ENCODE results near the gene SSX5.
A peak's percentile ranks its signal among the peaks of the same experiment; 100 is the strongest.
"Not testable (repeated sequence)": the region's sequence is repeated elsewhere in the genome, so short reads cannot be mapped to it uniquely, and the experiment has no call there.

Gene SSX5

GRCh38 chrX:48196745-48197201, at the start of gene SSX5:
Gene SSX5, minus strand, starts transcription at chrX:48196795. Its CDS starts 1,437 bp downstream, at chrX:48195358.
- no peak for DNase-seq

GRCh38 chrX:48224196-48224595, 27.6 kb upstream of the SSX5 start:
- not testable (repeated sequence) for DNase-seq

- DNase-seq: not testable (repeated sequence)
These were observed 17.7 kb upstream of the SSX5 start for GRCh38 chrX:48214341-48214740.

- DNase-seq: not testable (repeated sequence)
These were observed 6.6 kb downstream of the SSX5 start for GRCh38 chrX:48190024-48190423.

GRCh38 chrX:48181882-48182281, 14.7 kb downstream of the SSX5 start:
- DNase-seq: peak; percentile 46

- no peak for DNase-seq
These were observed 15.8 kb downstream of the SSX5 start for GRCh38 chrX:48180811-48181210.

- DNase-seq: no peak
These were observed 16.9 kb downstream of the SSX5 start for GRCh38 chrX:48179691-48180090.

- not testable (repeated sequence) for DNase-seq
These were observed 30.3 kb downstream of the SSX5 start for GRCh38 chrX:48166322-48166721.

- DNase-seq: no peak
These were observed 31.4 kb downstream of the SSX5 start for GRCh38 chrX:48165241-48165640.

- DNase-seq: no peak
These were observed 40.6 kb downstream of the SSX5 start for GRCh38 chrX:48156014-48156413.

GRCh38 chrX:48154796-48155195, 41.8 kb downstream of the SSX5 start:
- DNase-seq: no peak

- DNase-seq: no peak
These were observed 42.8 kb downstream of the SSX5 start for GRCh38 chrX:48153769-48154168.

- DNase-seq: not testable (repeated sequence)
These were observed 53.9 kb downstream of the SSX5 start for GRCh38 chrX:48142697-48143096.

GRCh38 chrX:48141810-48142508, 54.6 kb downstream of the SSX5 start:
- DNase-seq: not testable (repeated sequence)

GRCh38 chrX:48139076-48139475, 57.5 kb downstream of the SSX5 start:
- not testable (repeated sequence) for DNase-seq
